ENCODE measurements around the gene VAMP2.

DNA sequence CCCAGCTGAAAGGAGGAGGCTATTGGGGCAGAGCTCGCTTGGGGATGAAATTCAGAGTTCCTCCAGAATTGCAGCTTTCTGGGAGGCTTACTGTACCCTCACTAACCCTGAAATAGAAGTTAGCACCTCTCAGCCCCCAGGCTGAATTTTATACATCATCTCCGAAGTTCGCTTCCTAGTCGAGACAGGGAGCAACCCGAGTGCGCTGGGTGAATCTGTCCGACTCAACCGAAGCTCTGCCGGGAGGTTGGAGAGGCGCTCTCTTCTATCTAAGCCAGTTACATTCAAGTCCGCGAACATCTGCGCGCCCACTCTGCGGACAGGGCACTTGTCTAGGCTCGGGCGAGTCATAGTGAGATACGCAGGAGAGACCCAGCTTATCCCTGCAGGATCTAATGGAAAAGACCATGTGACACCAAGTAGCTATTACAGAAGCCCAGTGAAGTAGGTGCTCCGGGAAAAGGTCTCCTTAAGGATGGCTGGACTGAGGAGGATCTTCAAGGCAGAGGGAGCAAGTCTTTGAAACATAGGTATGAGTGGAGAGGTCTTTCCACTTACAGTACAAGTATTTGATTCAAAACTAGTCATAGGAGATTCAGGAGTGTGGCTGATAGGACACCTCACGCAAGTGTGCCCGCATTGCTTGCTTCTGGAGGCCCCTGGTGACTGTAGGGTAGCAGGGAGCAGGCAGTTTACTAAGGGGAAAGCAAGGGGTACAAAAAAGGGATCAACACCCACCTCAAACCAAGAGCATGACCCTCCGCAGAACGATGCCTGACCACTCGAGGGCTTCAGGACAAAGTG is 38.2 kb downstream of the VAMP2 start:
- TF ChIP-seq, protein P1, sequence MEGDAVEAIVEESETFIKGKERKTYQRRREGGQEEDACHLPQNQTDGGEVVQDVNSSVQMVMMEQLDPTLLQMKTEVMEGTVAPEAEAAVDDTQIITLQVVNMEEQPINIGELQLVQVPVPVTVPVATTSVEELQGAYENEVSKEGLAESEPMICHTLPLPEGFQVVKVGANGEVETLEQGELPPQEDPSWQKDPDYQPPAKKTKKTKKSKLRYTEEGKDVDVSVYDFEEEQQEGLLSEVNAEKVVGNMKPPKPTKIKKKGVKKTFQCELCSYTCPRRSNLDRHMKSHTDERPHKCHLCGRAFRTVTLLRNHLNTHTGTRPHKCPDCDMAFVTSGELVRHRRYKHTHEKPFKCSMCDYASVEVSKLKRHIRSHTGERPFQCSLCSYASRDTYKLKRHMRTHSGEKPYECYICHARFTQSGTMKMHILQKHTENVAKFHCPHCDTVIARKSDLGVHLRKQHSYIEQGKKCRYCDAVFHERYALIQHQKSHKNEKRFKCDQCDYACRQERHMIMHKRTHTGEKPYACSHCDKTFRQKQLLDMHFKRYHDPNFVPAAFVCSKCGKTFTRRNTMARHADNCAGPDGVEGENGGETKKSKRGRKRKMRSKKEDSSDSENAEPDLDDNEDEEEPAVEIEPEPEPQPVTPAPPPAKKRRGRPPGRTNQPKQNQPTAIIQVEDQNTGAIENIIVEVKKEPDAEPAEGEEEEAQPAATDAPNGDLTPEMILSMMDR (IDR thresholded peaks at IDR 0.05), result no peak
- TF ChIP-seq POLR2A (IDR thresholded peaks at IDR 0.05), result no peak
